ENCODE data around the gene ULK4. TPM values are rescaled to one million over a fixed set of nuclear protein-coding genes. Genes with fewer than 3 reads are reported as not detected.
"Not testable (repeated sequence)": the region's sequence is repeated elsewhere in the genome, so short reads cannot be mapped to it uniquely, and the experiment has no call there.

The ULK4 gene
- total and polyA plus RNA-seq, 2 of the 8 experiments (the other 6 are each of a cell fraction or from before 2014, with no cell fraction given) = 3.0 to 10.8 TPM

- TF ChIP-seq KDM4A (IDR thresholded peaks at IDR 0.05; ENCODE audit: low read depth, low read length, severe bottlenecking) (no peak), CTBP2 (IDR thresholded peaks at IDR 0.05; ENCODE audit: borderline replicate concordance, insufficient read depth, insufficient read length, low read length) (no peak), PHF8 (conservative IDR thresholded peaks at IDR 0.05; ENCODE audit: low read depth, low read length) (no peak), RNF2 (IDR thresholded peaks at IDR 0.05; ENCODE audit: borderline replicate concordance, low read depth, low read length, missing control alignments, poor library complexity, severe bottlenecking) (no peak), CTCF (IDR thresholded peaks at IDR 0.05; ENCODE audit: control extremely low read depth in 1 of 3, insufficient read depth in 1 of 3, low read depth in 1 of 3, low read length in 3 of 3) (no peak)
These were observed 312.7 kb downstream of the ULK4 start (continued) for GRCh38 chr3:41649129-41649739.

GRCh38 chr3:41647730-41648129, 314.2 kb downstream of the ULK4 start:
- H3K79me1 ChIP-seq (ENCODE audit: low read depth, low read length); H3K36me3 ChIP-seq (ENCODE audit: control insufficient read depth in 2 of 4, insufficient read depth in 4 of 4, low read length in 3 of 4); H2BK15ac ChIP-seq (ENCODE audit: low read length); H4K8ac ChIP-seq (ENCODE audit: extremely low read depth, insufficient read depth, low read length); H3K9ac ChIP-seq (replicated peaks in 1 of 4; ENCODE audit: extremely low read depth in 1 of 4, low read depth in 3 of 4, low read length in 3 of 4); H2BK12ac ChIP-seq (ENCODE audit: low read depth, low read length); POLR2A ChIA-PET (ENCODE audit: partially characterized antibody); H3K4ac ChIP-seq (replicated peaks; ENCODE audit: insufficient read length, low read depth, low read length); H2BK120ac ChIP-seq (replicated peaks; ENCODE audit: low read depth, low read length); H3K4me3 ChIP-seq (ENCODE audit: extremely low read depth in 1 of 4, insufficient read depth in 2 of 4, low read depth in 3 of 4, low read length in 4 of 4); H3K27ac ChIP-seq (ENCODE audit: low read depth, low read length); H4K5ac ChIP-seq (ENCODE audit: insufficient read length, low read depth, low read length); H2BK5ac ChIP-seq (ENCODE audit: low read depth, low read length); H3K4me1 ChIP-seq (replicated peaks in 1 of 4; ENCODE audit: control insufficient read depth in 3 of 4, insufficient read depth in 4 of 4, low read length in 3 of 4); H3K23me2 ChIP-seq (ENCODE audit: low read depth, low read length); H3K79me2 ChIP-seq (ENCODE audit: control insufficient read depth in 1 of 2, insufficient read depth in 2 of 2, low read length in 2 of 2); H2AFZ ChIP-seq (ENCODE audit: low read length); H3K18ac ChIP-seq (ENCODE audit: extremely low read depth, low read length); H3K14ac ChIP-seq (ENCODE audit: insufficient read length); H3K4me2 ChIP-seq (ENCODE audit: insufficient read depth in 1 of 2, low read depth in 2 of 2, low read length in 2 of 2); DNase-seq (ENCODE audit: low read depth in 1 of 2, low spot score in 2 of 2); H2BK20ac ChIP-seq (ENCODE audit: low read length); FAIRE-seq; H3K27me3 ChIP-seq (replicated peaks in 1 of 4; ENCODE audit: control insufficient read depth in 3 of 4, extremely low read depth in 1 of 4, insufficient read depth in 3 of 4, low read length in 3 of 4); H4K20me1 ChIP-seq (replicated peaks in 1 of 2; ENCODE audit: control insufficient read depth in 1 of 2, insufficient read depth in 2 of 2, low read length in 2 of 2); H3K23ac ChIP-seq (ENCODE audit: insufficient read length); H4K91ac ChIP-seq (replicated peaks; ENCODE audit: insufficient read length, low read length); H3K56ac ChIP-seq (replicated peaks; ENCODE audit: insufficient read length, low read depth, low read length); H2AK5ac ChIP-seq (ENCODE audit: low read depth, low read length): not testable (repeated sequence)
- H3K9me3 ChIP-seq (ENCODE audit: insufficient read depth in 2 of 2, low read depth in 1 of 2, low read length in 1 of 2) = peaks cover 23 to 28% of the 10 kb centered on the region in 2 experiments
- CTCF ChIA-PET (ENCODE audit: partially characterized antibody) = interaction anchor here (0.6 kb wide), 1 partner anchor 201 kb away, joined by 3 read pairs; no protein-coding TSS in a partner anchor
- whole genome bisulfite sequencing, 2 experiments (ENCODE audit: extremely low coverage in 1 of 2, insufficient coverage in 1 of 2, insufficient read length in 1 of 2, insufficient replicate concordance in 2 of 2, low coverage in 1 of 2, low lambda C conversion rate in 2 of 2, missing lambda C conversion rate in 1 of 2) = 88% methylated on average over 8 of the region's 17 CpGs; no CpG with 5 or more reads in 1 of the 2 experiments

Measured in H1 (cell line).